ENCODE data around the gene SPTBN1.
"Not testable (repeated sequence)": the region's sequence is repeated elsewhere in the genome, so short reads cannot be mapped to it uniquely, and the experiment has no call there.

SPTBN1 gene

GRCh38 chr2:54523324-54523959, 67.3 kb downstream of the SPTBN1 start:
- no peak overlapping the region for H3K27ac ChIP-seq (ENCODE audit: low read depth, low read length)
- H3K9ac ChIP-seq (ENCODE audit: low read depth in 1 of 2, low read length in 2 of 2): no peak overlapping the region
- H3K9me3 ChIP-seq (ENCODE audit: control insufficient read depth in 1 of 2, low read length in 2 of 2): no peaks in the 10 kb centered on the region
- no peaks in the 10 kb centered on the region for H3K36me3 ChIP-seq (ENCODE audit: control insufficient read depth in 1 of 2, insufficient read depth in 2 of 2, low read length in 2 of 2)
- peaks cover 0 to 3% of the 10 kb centered on the region in 2 donors for H3K4me1 ChIP-seq (ENCODE audit: control insufficient read depth in 1 of 2, insufficient read depth in 2 of 2, low read length in 2 of 2)
- no peaks in the 10 kb centered on the region for H3K27me3 ChIP-seq (ENCODE audit: control insufficient read depth in 1 of 2, insufficient read depth in 2 of 2, low read length in 2 of 2)
- no peak overlapping the region for H3K4me3 ChIP-seq (ENCODE audit: low read depth in 1 of 2, low read length in 2 of 2)

GRCh38 chr2:54524226-54524991, 68.3 kb downstream of the SPTBN1 start:
- H3K27me3 ChIP-seq (ENCODE audit: control insufficient read depth in 1 of 2, insufficient read depth in 2 of 2, low read length in 2 of 2): no peaks in the 10 kb centered on the region
- no peaks in the 10 kb centered on the region for H3K9me3 ChIP-seq (ENCODE audit: control insufficient read depth in 1 of 2, low read length in 2 of 2)
- no peak overlapping the region for H3K4me3 ChIP-seq (ENCODE audit: low read depth in 1 of 2, low read length in 2 of 2)
- no peaks in the 10 kb centered on the region for H3K36me3 ChIP-seq (ENCODE audit: control insufficient read depth in 1 of 2, insufficient read depth in 2 of 2, low read length in 2 of 2)
- H3K4me1 ChIP-seq (ENCODE audit: control insufficient read depth in 1 of 2, insufficient read depth in 2 of 2, low read length in 2 of 2): peaks cover 0 to 3% of the 10 kb centered on the region in 2 donors
- H3K9ac ChIP-seq (ENCODE audit: low read depth in 1 of 2, low read length in 2 of 2): no peak overlapping the region
- no peak overlapping the region for H3K27ac ChIP-seq (ENCODE audit: low read depth, low read length)

GRCh38 chr2:54525321-54525720, 69.2 kb downstream of the SPTBN1 start:
- no peaks in the 10 kb centered on the region for H3K27me3 ChIP-seq (ENCODE audit: control insufficient read depth in 1 of 2, insufficient read depth in 2 of 2, low read length in 2 of 2)
- no peaks in the 10 kb centered on the region for H3K36me3 ChIP-seq (ENCODE audit: control insufficient read depth in 1 of 2, insufficient read depth in 2 of 2, low read length in 2 of 2)
- no peak overlapping the region for H3K27ac ChIP-seq (ENCODE audit: low read depth, low read length)
- no peak overlapping the region for H3K9ac ChIP-seq (ENCODE audit: low read depth in 1 of 2, low read length in 2 of 2)
- H3K4me1 ChIP-seq (ENCODE audit: control insufficient read depth in 1 of 2, insufficient read depth in 2 of 2, low read length in 2 of 2): peaks cover 0 to 3% of the 10 kb centered on the region in 2 donors
- H3K9me3 ChIP-seq (ENCODE audit: control insufficient read depth in 1 of 2, low read length in 2 of 2): no peaks in the 10 kb centered on the region
- no peak overlapping the region for H3K4me3 ChIP-seq (ENCODE audit: low read depth in 1 of 2, low read length in 2 of 2)

- Histone ChIP-seq H3K9ac (ENCODE audit: low read depth in 1 of 2, low read length in 2 of 2) (no peak overlapping the region), H3K4me1 (ENCODE audit: control insufficient read depth in 1 of 2, insufficient read depth in 2 of 2, low read length in 2 of 2) (peaks cover 0 to 3% of the 10 kb centered on the region in 2 donors), H3K9me3 (ENCODE audit: control insufficient read depth in 1 of 2, low read length in 2 of 2) (no peaks in the 10 kb centered on the region), H3K27me3 (ENCODE audit: control insufficient read depth in 1 of 2, insufficient read depth in 2 of 2, low read length in 2 of 2) (no peaks in the 10 kb centered on the region), H3K27ac (ENCODE audit: low read depth, low read length) (no peak overlapping the region), H3K36me3 (ENCODE audit: control insufficient read depth in 1 of 2, insufficient read depth in 2 of 2, low read length in 2 of 2) (no peaks in the 10 kb centered on the region), H3K4me3 (ENCODE audit: low read depth in 1 of 2, low read length in 2 of 2) (no peak overlapping the region)
These were observed 70.2 kb downstream of the SPTBN1 start for GRCh38 chr2:54526226-54526879.

- H3K9ac ChIP-seq (ENCODE audit: low read depth in 1 of 2, low read length in 2 of 2): no peak overlapping the region
- H3K36me3 ChIP-seq (ENCODE audit: control insufficient read depth in 1 of 2, insufficient read depth in 2 of 2, low read length in 2 of 2): no peaks in the 10 kb centered on the region
- no peak overlapping the region for H3K4me3 ChIP-seq (ENCODE audit: low read depth in 1 of 2, low read length in 2 of 2)
- peaks cover 11 to 15% of the 10 kb centered on the region in 2 donors for H3K4me1 ChIP-seq (ENCODE audit: control insufficient read depth in 1 of 2, insufficient read depth in 2 of 2, low read length in 2 of 2)
- H3K9me3 ChIP-seq (ENCODE audit: control insufficient read depth in 1 of 2, low read length in 2 of 2): no peaks in the 10 kb centered on the region
- no peaks in the 10 kb centered on the region for H3K27me3 ChIP-seq (ENCODE audit: control insufficient read depth in 1 of 2, insufficient read depth in 2 of 2, low read length in 2 of 2)
- no peak overlapping the region for H3K27ac ChIP-seq (ENCODE audit: low read depth, low read length)
These were observed 72.3 kb downstream of the SPTBN1 start for GRCh38 chr2:54528311-54528955.

- H3K4me1 ChIP-seq (ENCODE audit: control insufficient read depth in 1 of 2, insufficient read depth in 2 of 2, low read length in 2 of 2): peaks cover 11 to 15% of the 10 kb centered on the region in 2 donors
- H3K9ac ChIP-seq (ENCODE audit: low read depth in 1 of 2, low read length in 2 of 2); H3K9me3 ChIP-seq (ENCODE audit: control insufficient read depth in 1 of 2, low read length in 2 of 2); H3K36me3 ChIP-seq (ENCODE audit: control insufficient read depth in 1 of 2, insufficient read depth in 2 of 2, low read length in 2 of 2); H3K27me3 ChIP-seq (ENCODE audit: control insufficient read depth in 1 of 2, insufficient read depth in 2 of 2, low read length in 2 of 2); H3K4me3 ChIP-seq (ENCODE audit: low read depth in 1 of 2, low read length in 2 of 2); H3K27ac ChIP-seq (ENCODE audit: low read depth, low read length): not testable (repeated sequence)
These were observed 73.4 kb downstream of the SPTBN1 start for GRCh38 chr2:54529518-54529917.

GRCh38 chr2:54529935-54530334, 73.8 kb downstream of the SPTBN1 start:
- Histone ChIP-seq H3K4me1 (ENCODE audit: control insufficient read depth in 1 of 2, insufficient read depth in 2 of 2, low read length in 2 of 2) (peaks cover 11 to 14% of the 10 kb centered on the region in 2 donors), H3K27ac (ENCODE audit: low read depth, low read length) (no peak overlapping the region), H3K4me3 (ENCODE audit: low read depth in 1 of 2, low read length in 2 of 2) (no peak overlapping the region), H3K36me3 (ENCODE audit: control insufficient read depth in 1 of 2, insufficient read depth in 2 of 2, low read length in 2 of 2) (no peaks in the 10 kb centered on the region), H3K9ac (ENCODE audit: low read depth in 1 of 2, low read length in 2 of 2) (no peak overlapping the region), H3K9me3 (ENCODE audit: control insufficient read depth in 1 of 2, low read length in 2 of 2) (no peaks in the 10 kb centered on the region), H3K27me3 (ENCODE audit: control insufficient read depth in 1 of 2, insufficient read depth in 2 of 2, low read length in 2 of 2) (no peaks in the 10 kb centered on the region)

- Histone ChIP-seq H3K36me3 (ENCODE audit: control insufficient read depth in 1 of 2, insufficient read depth in 2 of 2, low read length in 2 of 2) (no peaks in the 10 kb centered on the region), H3K9ac (ENCODE audit: low read depth in 1 of 2, low read length in 2 of 2) (no peak overlapping the region), H3K4me3 (ENCODE audit: low read depth in 1 of 2, low read length in 2 of 2) (no peak overlapping the region), H3K9me3 (ENCODE audit: control insufficient read depth in 1 of 2, low read length in 2 of 2) (no peaks in the 10 kb centered on the region), H3K27me3 (ENCODE audit: control insufficient read depth in 1 of 2, insufficient read depth in 2 of 2, low read length in 2 of 2) (no peaks in the 10 kb centered on the region), H3K4me1 (ENCODE audit: control insufficient read depth in 1 of 2, insufficient read depth in 2 of 2, low read length in 2 of 2) (peaks cover 11 to 12% of the 10 kb centered on the region in 2 donors), H3K27ac (ENCODE audit: low read depth, low read length) (no peak overlapping the region)
These were observed 75.4 kb downstream of the SPTBN1 start for GRCh38 chr2:54531558-54531957.

GRCh38 chr2:54534221-54534620, 78.1 kb downstream of the SPTBN1 start:
- Histone ChIP-seq H3K9ac (ENCODE audit: low read depth in 1 of 2, low read length in 2 of 2) (no peak overlapping the region), H3K9me3 (ENCODE audit: control insufficient read depth in 1 of 2, low read length in 2 of 2) (no peaks in the 10 kb centered on the region), H3K27ac (ENCODE audit: low read depth, low read length) (no peak overlapping the region), H3K36me3 (ENCODE audit: control insufficient read depth in 1 of 2, insufficient read depth in 2 of 2, low read length in 2 of 2) (no peaks in the 10 kb centered on the region), H3K4me1 (ENCODE audit: control insufficient read depth in 1 of 2, insufficient read depth in 2 of 2, low read length in 2 of 2) (peaks cover 11 to 12% of the 10 kb centered on the region in 2 donors), H3K4me3 (ENCODE audit: low read depth in 1 of 2, low read length in 2 of 2) (no peak overlapping the region), H3K27me3 (ENCODE audit: control insufficient read depth in 1 of 2, insufficient read depth in 2 of 2, low read length in 2 of 2) (no peaks in the 10 kb centered on the region)

- Histone ChIP-seq H3K9ac (ENCODE audit: low read depth in 1 of 2, low read length in 2 of 2) (no peak overlapping the region), H3K4me3 (ENCODE audit: low read depth in 1 of 2, low read length in 2 of 2) (no peak overlapping the region), H3K36me3 (ENCODE audit: control insufficient read depth in 1 of 2, insufficient read depth in 2 of 2, low read length in 2 of 2) (no peaks in the 10 kb centered on the region), H3K9me3 (ENCODE audit: control insufficient read depth in 1 of 2, low read length in 2 of 2) (no peaks in the 10 kb centered on the region), H3K27me3 (ENCODE audit: control insufficient read depth in 1 of 2, insufficient read depth in 2 of 2, low read length in 2 of 2) (no peaks in the 10 kb centered on the region), H3K4me1 (ENCODE audit: control insufficient read depth in 1 of 2, insufficient read depth in 2 of 2, low read length in 2 of 2) (peaks cover 11 to 12% of the 10 kb centered on the region in 2 donors), H3K27ac (ENCODE audit: low read depth, low read length) (no peak overlapping the region)
These were observed 78.5 kb downstream of the SPTBN1 start for GRCh38 chr2:54534625-54535024.

All from duodenal mucosa (tissue), 2 donors.